Myocyte (in vitro differentiated cells): ENCODE measurements around the gene ZNF544. TPM values are rescaled to one million over a fixed set of nuclear protein-coding genes. Genes with fewer than 3 reads are reported as not detected.
"Not testable (repeated sequence)": the region's sequence is repeated elsewhere in the genome, so short reads cannot be mapped to it uniquely, and the experiment has no call there.

ENCODE experiments used
- DNase-seq: peaks from one replicate; pipeline ENCODE4 v3.0.0-alpha.2; 2012; ENCODE audit warnings: low read depth
- total RNA-seq: library from RNA; depleted of rRNA; stranded (reverse); fragments of >200 nt; gene quantifications from 2 replicates; pipeline ENCODE4 v1.2.3, GENCODE V29; 2014

ZNF544 gene
- total RNA-seq, 1 donor from 2014 or later: 30.2 TPM

DNA sequence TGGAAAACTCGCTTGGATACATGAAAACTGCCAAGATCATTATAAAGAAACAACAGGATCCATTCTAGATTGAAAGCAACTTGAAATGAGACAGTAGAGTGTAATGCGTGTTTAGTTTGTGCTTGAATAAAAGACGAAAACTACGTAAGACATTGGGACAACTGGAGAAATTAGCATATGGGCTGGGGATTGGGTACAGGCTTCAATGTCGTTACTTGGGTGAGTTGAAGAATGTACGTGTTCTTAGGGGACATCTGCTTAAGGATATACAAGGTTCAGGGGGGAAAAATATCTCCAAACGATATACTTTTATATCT is 76.0 kb downstream of the ZNF544 start:
- DNase-seq: no peak

DNA sequence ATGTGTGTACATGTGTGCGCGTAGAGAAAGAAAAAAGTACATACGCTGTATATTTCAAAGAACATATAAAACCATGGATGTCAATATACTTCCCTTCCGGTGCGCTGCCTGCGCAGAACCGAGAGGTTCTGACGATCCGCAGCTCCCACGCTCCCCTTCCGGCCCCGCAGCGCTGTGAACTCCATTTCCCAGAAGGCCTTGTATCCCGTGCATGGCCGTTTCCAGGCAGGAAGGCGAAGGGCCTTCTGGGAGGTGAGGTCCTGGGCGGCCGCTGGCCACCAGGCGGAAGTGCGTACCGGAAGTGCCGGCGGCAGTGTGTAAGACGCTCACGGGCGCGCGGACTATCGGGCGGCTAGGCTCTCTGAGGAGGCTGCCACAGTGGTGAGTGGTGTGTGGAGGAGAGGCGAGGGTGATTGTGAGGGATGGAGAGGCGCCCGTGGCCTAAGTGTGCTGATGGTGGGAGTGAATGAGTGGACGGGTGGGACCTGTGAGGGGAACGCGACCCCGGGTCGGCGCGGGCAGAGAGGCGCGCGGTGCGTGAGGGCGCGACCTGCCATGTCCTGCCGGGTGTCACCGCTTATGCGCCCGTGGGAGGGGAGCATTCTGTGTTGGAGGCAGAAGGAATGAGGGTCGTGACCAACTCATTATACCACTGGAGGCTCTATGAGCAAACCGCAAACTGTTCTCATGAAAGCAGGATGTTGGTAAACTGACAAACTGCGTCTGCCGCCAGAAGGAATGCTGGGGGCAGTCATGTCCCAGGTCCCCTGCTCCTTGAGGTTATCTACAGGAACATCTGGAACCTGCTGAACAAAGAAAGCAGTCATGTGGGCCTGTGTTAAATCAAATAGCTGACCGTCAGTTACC is 76.6 kb downstream of the ZNF544 start, which contains the start of gene ERVK3-1:
Gene ERVK3-1, plus strand, starts transcription at position 313 of the 867 bp plus-strand sequence. CDS start 6,792 bp downstream, outside the sequence.
- peak; percentile 97 for DNase-seq

DNA sequence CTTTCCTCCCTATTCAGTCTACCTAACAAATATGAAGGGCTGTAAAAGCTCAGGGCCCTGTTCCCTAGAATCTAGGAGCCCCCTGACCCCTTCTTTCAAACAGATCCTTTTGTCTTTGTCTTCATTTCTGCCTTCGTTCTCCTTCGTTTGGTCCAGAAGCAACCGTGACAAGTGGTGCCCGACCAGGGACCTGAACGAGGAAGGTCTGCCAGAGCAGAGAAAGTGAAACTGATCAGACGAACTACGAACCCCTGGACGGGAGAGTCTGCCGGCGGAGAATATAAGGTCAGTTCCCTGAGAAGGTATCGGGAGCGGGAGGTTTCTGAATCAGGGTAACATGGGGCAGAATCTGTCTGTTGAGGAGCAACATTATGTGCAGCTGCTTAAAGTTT is 77.2 kb downstream of the ZNF544 start:
- no peak for DNase-seq

DNA sequence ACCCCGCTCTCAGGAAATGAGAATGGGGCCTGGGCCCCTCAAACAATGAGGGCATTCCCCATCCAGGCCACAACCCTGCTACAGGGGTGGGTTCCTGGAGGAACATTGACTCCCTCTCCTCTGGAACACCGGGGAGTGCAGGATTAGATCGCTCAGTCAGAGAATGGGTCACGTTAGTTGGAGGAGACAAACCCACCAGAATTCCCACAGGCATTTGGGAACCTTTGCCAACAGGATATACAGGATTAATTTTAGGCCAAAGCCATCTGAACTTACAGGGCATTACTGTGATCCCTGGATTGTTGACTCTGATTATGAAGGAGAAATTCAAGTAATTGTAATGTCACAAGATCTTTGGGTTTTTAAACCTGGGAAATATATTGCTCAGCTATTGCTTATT is 79.0 kb downstream of the ZNF544 start:
- DNase-seq: peak; percentile 63

- DNase-seq: not testable (repeated sequence)
Observed at GRCh38 chr19:58310685-58311084, 82.0 kb downstream of the ZNF544 start.

GRCh38 chr19:58311345-58311865 is 82.7 kb downstream of the ZNF544 start:
- DNase-seq: no peak

Other genes with a start within 250 kb of the ZNF544 start
- gene ZNF606, start 226.1 kb upstream of the ZNF544 start, total RNA-seq: 16.6 and 22.1 TPM in 2 replicates
- not detected in 2 replicates for gene ZSCAN1, start 194.9 kb upstream of the ZNF544 start, total RNA-seq
- 0.51 and 0.62 TPM in 2 replicates for gene ZNF135, start 169.6 kb upstream of the ZNF544 start, total RNA-seq
- gene ZSCAN18, start 130.7 kb upstream of the ZNF544 start, total RNA-seq: 85.6 and 96.7 TPM in 2 replicates
- 11.2 and 13.2 TPM in 2 replicates for gene ZNF329, start 78.1 kb upstream of the ZNF544 start, total RNA-seq
- 13.8 and 15.2 TPM in 2 replicates for gene ZNF274, start 45.9 kb upstream of the ZNF544 start, total RNA-seq
- 7.6 and 8.0 TPM in 2 replicates for gene ZNF8, start 50.0 kb downstream of the ZNF544 start, total RNA-seq
- gene ERVK3-1, start 76.5 kb downstream of the ZNF544 start, total RNA-seq: 33.9 and 54.9 TPM in 2 replicates
- 2.8 and 3.5 TPM in 2 replicates for gene ZSCAN22, start 98.1 kb downstream of the ZNF544 start, total RNA-seq
- 31.5 and 49.6 TPM in 2 replicates for gene A1BG, start 124.6 kb downstream of the ZNF544 start, total RNA-seq
- 1.5 and 1.7 TPM in 2 replicates for gene ZNF497, start 133.8 kb downstream of the ZNF544 start, total RNA-seq
- gene ZNF837, start 152.1 kb downstream of the ZNF544 start, total RNA-seq: 5.5 and 5.8 TPM in 2 replicates
- gene RPS5, start 158.4 kb downstream of the ZNF544 start, total RNA-seq: 1,152 and 1,471 TPM in 2 replicates
- gene RNF225, start 166.7 kb downstream of the ZNF544 start, total RNA-seq: not detected in 2 replicates
- gene ZNF584, start 179.7 kb downstream of the ZNF544 start, total RNA-seq: 12.7 and 19.4 TPM in 2 replicates
- 6.1 and 6.9 TPM in 2 replicates for gene ZNF132, start 211.2 kb downstream of the ZNF544 start, total RNA-seq
- 6.8 and 8.3 TPM in 2 replicates for gene ZNF324B, start 222.7 kb downstream of the ZNF544 start, total RNA-seq
- 15.0 and 15.3 TPM in 2 replicates for gene ZNF324, start 238.2 kb downstream of the ZNF544 start, total RNA-seq
- gene ZNF446, start 247.4 kb downstream of the ZNF544 start, total RNA-seq: 12.6 and 14.1 TPM in 2 replicates